ENCODE data around the gene SLC35B3. TPM values are rescaled to one million over a fixed set of nuclear protein-coding genes. Genes with fewer than 3 reads are reported as not detected.

SLC35B3 gene
- total and polyA plus RNA-seq, 2 of the 8 experiments (the other 6 are each of a cell fraction or from before 2014, with no cell fraction given): 5.5 to 9.8 TPM

DNA sequence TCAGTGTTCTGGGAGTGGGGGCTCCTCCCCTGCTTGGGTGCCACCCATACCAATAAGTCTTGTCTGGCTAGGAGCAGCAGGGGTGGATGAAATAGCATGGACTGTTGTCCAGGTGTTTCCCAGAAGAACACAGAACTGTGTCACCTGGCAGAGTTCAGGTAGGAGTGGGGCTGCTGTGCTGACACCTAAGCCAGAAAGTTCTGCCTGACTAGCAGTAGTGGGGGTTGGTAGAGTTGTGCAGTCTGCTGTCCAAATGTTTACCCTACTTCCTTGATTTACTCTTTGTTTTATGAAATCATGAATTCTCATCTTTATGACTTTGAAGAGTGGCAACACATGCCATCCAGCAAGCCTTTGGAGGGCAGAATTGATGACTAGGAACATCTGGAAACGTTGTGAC is 27.3 kb upstream of the SLC35B3 start:
- H3K27me3 ChIP-seq (replicated peaks in 1 of 4; ENCODE audit: control insufficient read depth in 3 of 4, extremely low read depth in 1 of 4, insufficient read depth in 3 of 4, low read length in 3 of 4): no peaks in the 10 kb centered on the region
- no peak overlapping the region for H3K4me3 ChIP-seq (ENCODE audit: extremely low read depth in 1 of 4, insufficient read depth in 2 of 4, low read depth in 3 of 4, low read length in 4 of 4)
- H3K9ac ChIP-seq (replicated peaks in 1 of 4; ENCODE audit: extremely low read depth in 1 of 4, low read depth in 3 of 4, low read length in 3 of 4): no peak overlapping the region
- no peak overlapping the region for H3K4me2 ChIP-seq (ENCODE audit: insufficient read depth in 1 of 2, low read depth in 2 of 2, low read length in 2 of 2)
- no peaks in the 10 kb centered on the region for H3K23me2 ChIP-seq (ENCODE audit: low read depth, low read length)
- H3K9me3 ChIP-seq (ENCODE audit: insufficient read depth in 2 of 2, low read depth in 1 of 2, low read length in 1 of 2): no peaks in the 10 kb centered on the region
- H3K4me1 ChIP-seq (replicated peaks in 1 of 4; ENCODE audit: control insufficient read depth in 3 of 4, insufficient read depth in 4 of 4, low read length in 3 of 4): no peaks in the 10 kb centered on the region
- no peak overlapping the region for H3K56ac ChIP-seq (replicated peaks; ENCODE audit: insufficient read length, low read depth, low read length)
- no peak overlapping the region for H3K4ac ChIP-seq (replicated peaks; ENCODE audit: insufficient read length, low read depth, low read length)
- FAIRE-seq: no peak
- WGBS, 2 experiments (ENCODE audit: extremely low coverage in 1 of 2, insufficient coverage in 1 of 2, insufficient read length in 1 of 2, insufficient replicate concordance in 2 of 2, low coverage in 1 of 2, low lambda C conversion rate in 2 of 2, missing lambda C conversion rate in 1 of 2): 83% methylated on average over 1 of the region's 1 CpG; no CpG with 5 or more reads in 1 of the 2 experiments
- no peak overlapping the region for H2AK5ac ChIP-seq (ENCODE audit: low read depth, low read length)
- no peaks in the 10 kb centered on the region for H4K20me1 ChIP-seq (replicated peaks in 1 of 2; ENCODE audit: control insufficient read depth in 1 of 2, insufficient read depth in 2 of 2, low read length in 2 of 2)
- H3K79me1 ChIP-seq (ENCODE audit: low read depth, low read length): no peaks in the 10 kb centered on the region
- H2AFZ ChIP-seq (ENCODE audit: low read length): no peak overlapping the region
- no peaks in the 10 kb centered on the region for H3K79me2 ChIP-seq (ENCODE audit: control insufficient read depth in 1 of 2, insufficient read depth in 2 of 2, low read length in 2 of 2)
- no peak overlapping the region for H4K91ac ChIP-seq (replicated peaks; ENCODE audit: insufficient read length, low read length)
- H2BK12ac ChIP-seq (ENCODE audit: low read depth, low read length): no peak overlapping the region
- no peak overlapping the region for H3K18ac ChIP-seq (ENCODE audit: extremely low read depth, low read length)
- POLR2A ChIA-PET (ENCODE audit: partially characterized antibody): no interaction called here
- no peaks in the 10 kb centered on the region for H3K36me3 ChIP-seq (ENCODE audit: control insufficient read depth in 2 of 4, insufficient read depth in 4 of 4, low read length in 3 of 4)
- H3K23ac ChIP-seq (ENCODE audit: insufficient read length): no peak overlapping the region
- no peak overlapping the region for H2BK5ac ChIP-seq (ENCODE audit: low read depth, low read length)
- no peak overlapping the region for H2BK15ac ChIP-seq (ENCODE audit: low read length)
- no peak overlapping the region for H2BK20ac ChIP-seq (ENCODE audit: low read length)
- no peak overlapping the region for H3K14ac ChIP-seq (ENCODE audit: insufficient read length)
- no peak overlapping the region; the same call in 1 of the 2 replicates for H4K8ac ChIP-seq (ENCODE audit: extremely low read depth, insufficient read depth, low read length)
- H4K5ac ChIP-seq (ENCODE audit: insufficient read length, low read depth, low read length): no peak overlapping the region
- H2BK120ac ChIP-seq (replicated peaks; ENCODE audit: low read depth, low read length): no peak overlapping the region
- no peak overlapping the region for H3K27ac ChIP-seq (ENCODE audit: low read depth, low read length)
- no peak for DNase-seq (ENCODE audit: low read depth in 1 of 2, low spot score in 2 of 2)
- CTCF ChIA-PET (ENCODE audit: partially characterized antibody): no interaction called here
- TF ChIP-seq BRCA1 (IDR thresholded peaks at IDR 0.05; ENCODE audit: low read depth, low read length) (no peak), TAF7 (optimal IDR thresholded peaks at IDR 0.05; ENCODE audit: borderline replicate concordance, low read depth, low read length) (no peak), KDM1A (IDR thresholded peaks at IDR 0.05; ENCODE audit: borderline replicate concordance, low read length) (no peak), CHD2 (IDR thresholded peaks at IDR 0.05; ENCODE audit: low read length) (no peak), JUN (IDR thresholded peaks at IDR 0.05; ENCODE audit: low read depth, low read length) (no peak), TAF1 (IDR thresholded peaks at IDR 0.05; ENCODE audit: low read depth, low read length) (no peak), POLR2A (IDR thresholded peaks at IDR 0.05; ENCODE audit: control extremely low read depth in 1 of 2, low read depth in 2 of 2, low read length in 2 of 2) (no peak)
- TF ChIP-seq, protein P1, sequence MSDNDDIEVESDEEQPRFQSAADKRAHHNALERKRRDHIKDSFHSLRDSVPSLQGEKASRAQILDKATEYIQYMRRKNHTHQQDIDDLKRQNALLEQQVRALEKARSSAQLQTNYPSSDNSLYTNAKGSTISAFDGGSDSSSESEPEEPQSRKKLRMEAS (IDR thresholded peaks at IDR 0.05): no peak
- TF ChIP-seq, protein P2, sequence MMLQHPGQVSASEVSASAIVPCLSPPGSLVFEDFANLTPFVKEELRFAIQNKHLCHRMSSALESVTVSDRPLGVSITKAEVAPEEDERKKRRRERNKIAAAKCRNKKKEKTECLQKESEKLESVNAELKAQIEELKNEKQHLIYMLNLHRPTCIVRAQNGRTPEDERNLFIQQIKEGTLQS (IDR thresholded peaks at IDR 0.05; ENCODE audit: insufficient read depth, low read depth, low read length): no peak

Measured in H1 (cell line).